Stimulated activated CD4-positive, alpha-beta T cell treated with anti-CD3 and anti-CD28 coated beads, TNF-alpha, amount 100 ng/mL, for 24 hours (primary cell): ENCODE results near the gene HS6ST3.

Source experiments
- DNase-seq, 3 experiments: peaks; one replicate each; pipeline ENCODE4 v3.0.0-alpha.2; 2020; ENCODE audit warnings: low read depth in 3 of 3

The HS6ST3 gene

GRCh38 chr13:96199315-96199714, 109.4 kb downstream of the HS6ST3 start:
- DNase-seq, result no peak

- DNase-seq, result no peak
Observed at GRCh38 chr13:96200810-96201209, 110.9 kb downstream of the HS6ST3 start.

GRCh38 chr13:96202315-96202714, 112.4 kb downstream of the HS6ST3 start:
- DNase-seq, result no peak

- no peak for DNase-seq
Observed at GRCh38 chr13:96203471-96203870, 113.6 kb downstream of the HS6ST3 start.

- DNase-seq, result no peak
Observed at GRCh38 chr13:96214824-96215445, 125.0 kb downstream of the HS6ST3 start.

- DNase-seq, result no peak
Observed at GRCh38 chr13:96216543-96216942, 126.6 kb downstream of the HS6ST3 start.

- DNase-seq, result no peak
Observed at GRCh38 chr13:96218475-96218874, 128.6 kb downstream of the HS6ST3 start.

- DNase-seq, result no peak
Observed at GRCh38 chr13:96221471-96221870, 131.6 kb downstream of the HS6ST3 start.

GRCh38 chr13:96223231-96223630, 133.3 kb downstream of the HS6ST3 start:
- DNase-seq, result no peak

GRCh38 chr13:96229356-96229755, 139.4 kb downstream of the HS6ST3 start:
- no peak for DNase-seq

GRCh38 chr13:96238241-96238640, 148.3 kb downstream of the HS6ST3 start:
- DNase-seq, result no peak

GRCh38 chr13:96238861-96239260, 149.0 kb downstream of the HS6ST3 start:
- no peak for DNase-seq

GRCh38 chr13:96243376-96243775, 153.5 kb downstream of the HS6ST3 start:
- DNase-seq, result no peak

- DNase-seq, result no peak
Observed at GRCh38 chr13:96248103-96248502, 158.2 kb downstream of the HS6ST3 start.

GRCh38 chr13:96248996-96249395, 159.1 kb downstream of the HS6ST3 start:
- no peak for DNase-seq

- no peak for DNase-seq
Observed at GRCh38 chr13:96252903-96253302, 163.0 kb downstream of the HS6ST3 start.

GRCh38 chr13:96273196-96273595, 183.3 kb downstream of the HS6ST3 start:
- DNase-seq, result no peak

GRCh38 chr13:96274046-96274445, 184.1 kb downstream of the HS6ST3 start:
- DNase-seq, result no peak

GRCh38 chr13:96279904-96280303, 190.0 kb downstream of the HS6ST3 start:
- no peak for DNase-seq

- no peak for DNase-seq
Observed at GRCh38 chr13:96284971-96285370, 195.1 kb downstream of the HS6ST3 start.

GRCh38 chr13:96285729-96286128, 195.8 kb downstream of the HS6ST3 start:
- DNase-seq, result no peak

- no peak for DNase-seq
Observed at GRCh38 chr13:96294930-96295881, 205.3 kb downstream of the HS6ST3 start.

- DNase-seq, result no peak
Observed at GRCh38 chr13:96297360-96297759, 207.5 kb downstream of the HS6ST3 start.
